SK-N-MC (cell line): ENCODE data around the gene SH3BP1.

Experiments used
- EZH2 ChIP-seq: fragments of 200-600 bp; sonication (generic); IDR thresholded peaks from one replicate; pipeline ENCODE4 v1.6.1; 2017; ENCODE audit warnings: antibody characterized with exemption
- FOXP2 ChIP-seq: optimal IDR thresholded peaks from 2 replicates; pipeline ENCODE3; 2011; ENCODE audit warnings: mild to moderate bottlenecking, moderate library complexity; ENCODE audit not compliant: insufficient read depth; ENCODE audit errors: extremely low read length, control extremely low read depth
- POLR2AphosphoS5 ChIP-seq: IDR thresholded peaks from 2 replicates; pipeline ENCODE4 v1.6.1; 2012; ENCODE audit warnings: mild to moderate bottlenecking, low read depth, low read length, borderline replicate concordance

DNA sequence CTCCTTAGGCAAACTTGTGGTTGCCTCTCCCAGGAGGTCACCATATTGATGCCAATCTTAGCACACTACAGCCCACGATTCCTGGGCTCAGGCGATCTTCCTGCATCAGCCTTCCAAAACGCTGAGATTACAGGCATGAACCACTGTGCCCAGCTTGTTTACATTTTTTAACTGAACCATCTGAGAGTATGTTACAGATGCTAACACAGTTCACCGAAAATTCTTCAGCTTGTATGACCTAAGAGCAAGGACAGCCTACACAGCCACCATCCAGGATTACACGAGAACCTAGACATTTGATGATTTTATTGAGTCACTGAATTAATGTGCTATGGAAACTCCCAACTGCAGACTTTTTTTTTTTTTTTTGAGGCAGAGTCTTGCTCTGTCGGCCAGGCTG is 30.1 kb downstream of the SH3BP1 start:
- no peak for TF ChIP-seq FOXP2
- TF ChIP-seq EZH2 = no peak
- no peak for TF ChIP-seq POLR2AphosphoS5
